ENCODE data around the gene MRFAP1. TPM values are rescaled to one million over a fixed set of nuclear protein-coding genes. Genes with fewer than 3 reads are reported as not detected.

Gene MRFAP1
- total and polyA plus RNA-seq, 2 experiments from 2014 or later, result 221 to 256 TPM

GRCh38 chr4:6616087-6616995 lies 24.1 kb upstream of the MRFAP1 start:
- Histone ChIP-seq H3K4me2 (no peak overlapping the region), H4K20me1 (ENCODE audit: insufficient read depth, poor library complexity, severe bottlenecking) (no peaks in the 10 kb centered on the region), H3K27me3 (no peaks in the 10 kb centered on the region), H3K36me3 (replicated peaks; ENCODE audit: insufficient read depth, low read depth) (no peaks in the 10 kb centered on the region), H2AFZ (no peak overlapping the region), H3K27ac (no peak overlapping the region), H3K9me2 (replicated peaks; ENCODE audit: insufficient read depth) (no peaks in the 10 kb centered on the region), H3K79me2 (no peaks in the 10 kb centered on the region), H3K9me3 (ENCODE audit: low read depth) (no peaks in the 10 kb centered on the region), H3K4me3 (no peak overlapping the region), H3K4me1 (ENCODE audit: insufficient read depth) (no peaks in the 10 kb centered on the region)
- DNase-seq (ENCODE audit: low spot score), result no peak
- WGBS (ENCODE audit: low lambda C conversion rate, missing lambda C conversion rate), result 97% methylated on average over 18 of the region's 18 CpGs
- TF ChIP-seq EZH2 (IDR thresholded peaks at IDR 0.05; ENCODE audit: borderline replicate concordance) (no peak), EZH2phosphoT487 (IDR thresholded peaks at IDR 0.05; ENCODE audit: low read depth, severe bottlenecking, unreplicated experiment) (no peak)
- TF ChIP-seq, protein P1, sequence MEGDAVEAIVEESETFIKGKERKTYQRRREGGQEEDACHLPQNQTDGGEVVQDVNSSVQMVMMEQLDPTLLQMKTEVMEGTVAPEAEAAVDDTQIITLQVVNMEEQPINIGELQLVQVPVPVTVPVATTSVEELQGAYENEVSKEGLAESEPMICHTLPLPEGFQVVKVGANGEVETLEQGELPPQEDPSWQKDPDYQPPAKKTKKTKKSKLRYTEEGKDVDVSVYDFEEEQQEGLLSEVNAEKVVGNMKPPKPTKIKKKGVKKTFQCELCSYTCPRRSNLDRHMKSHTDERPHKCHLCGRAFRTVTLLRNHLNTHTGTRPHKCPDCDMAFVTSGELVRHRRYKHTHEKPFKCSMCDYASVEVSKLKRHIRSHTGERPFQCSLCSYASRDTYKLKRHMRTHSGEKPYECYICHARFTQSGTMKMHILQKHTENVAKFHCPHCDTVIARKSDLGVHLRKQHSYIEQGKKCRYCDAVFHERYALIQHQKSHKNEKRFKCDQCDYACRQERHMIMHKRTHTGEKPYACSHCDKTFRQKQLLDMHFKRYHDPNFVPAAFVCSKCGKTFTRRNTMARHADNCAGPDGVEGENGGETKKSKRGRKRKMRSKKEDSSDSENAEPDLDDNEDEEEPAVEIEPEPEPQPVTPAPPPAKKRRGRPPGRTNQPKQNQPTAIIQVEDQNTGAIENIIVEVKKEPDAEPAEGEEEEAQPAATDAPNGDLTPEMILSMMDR (IDR thresholded peaks at IDR 0.05; ENCODE audit: poor library complexity), result no peak

DNA sequence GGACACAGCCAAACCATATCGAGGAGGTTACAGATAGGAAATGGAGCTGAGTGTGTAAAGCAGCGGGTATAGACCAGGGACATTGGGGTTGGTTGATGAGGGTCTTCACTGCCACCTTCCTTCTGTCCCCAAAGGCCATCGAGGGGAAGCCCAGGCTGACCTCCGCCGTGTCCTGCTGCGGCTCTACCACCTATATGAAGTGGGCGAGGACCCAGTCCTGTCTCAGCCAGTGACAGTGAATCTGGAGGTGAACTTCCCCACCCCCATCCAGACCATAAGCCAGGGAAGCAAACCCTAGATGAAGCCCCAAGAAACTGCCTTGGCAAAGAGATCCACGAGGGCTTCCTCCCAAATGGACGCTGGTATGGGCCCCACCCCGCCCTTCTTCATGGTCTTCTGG lies 23.2 kb upstream of the MRFAP1 start:
- H3K9me3 ChIP-seq (ENCODE audit: low read depth), result no peaks in the 10 kb centered on the region
- H3K9me2 ChIP-seq (replicated peaks; ENCODE audit: insufficient read depth), result no peaks in the 10 kb centered on the region
- no peaks in the 10 kb centered on the region for H3K36me3 ChIP-seq (replicated peaks; ENCODE audit: insufficient read depth, low read depth)
- no peaks in the 10 kb centered on the region for H3K4me1 ChIP-seq (ENCODE audit: insufficient read depth)
- H3K27ac ChIP-seq, result no peak overlapping the region
- TF ChIP-seq, protein P1 (IDR thresholded peaks at IDR 0.05; ENCODE audit: poor library complexity), result no peak
- TF ChIP-seq EZH2 (IDR thresholded peaks at IDR 0.05; ENCODE audit: borderline replicate concordance) (no peak), EZH2phosphoT487 (IDR thresholded peaks at IDR 0.05; ENCODE audit: low read depth, severe bottlenecking, unreplicated experiment) (no peak)
- no peak overlapping the region for H2AFZ ChIP-seq
- DNase-seq (ENCODE audit: low spot score), result no peak
- H3K4me3 ChIP-seq, result no peak overlapping the region
- no peaks in the 10 kb centered on the region for H4K20me1 ChIP-seq (ENCODE audit: insufficient read depth, poor library complexity, severe bottlenecking)
- no peaks in the 10 kb centered on the region for H3K27me3 ChIP-seq
- WGBS (ENCODE audit: low lambda C conversion rate, missing lambda C conversion rate), result 98% methylated on average over 10 of the region's 10 CpGs
- H3K4me2 ChIP-seq, result no peak overlapping the region
- H3K79me2 ChIP-seq, result no peaks in the 10 kb centered on the region

- Histone ChIP-seq H2AFZ (no peak overlapping the region), H4K20me1 (ENCODE audit: insufficient read depth, poor library complexity, severe bottlenecking) (no peaks in the 10 kb centered on the region), H3K4me2 (no peak overlapping the region), H3K9me3 (ENCODE audit: low read depth) (no peaks in the 10 kb centered on the region), H3K79me2 (no peaks in the 10 kb centered on the region), H3K27ac (no peak overlapping the region), H3K27me3 (no peaks in the 10 kb centered on the region), H3K4me3 (no peak overlapping the region), H3K36me3 (replicated peaks; ENCODE audit: insufficient read depth, low read depth) (no peaks in the 10 kb centered on the region), H3K9me2 (replicated peaks; ENCODE audit: insufficient read depth) (no peaks in the 10 kb centered on the region), H3K4me1 (ENCODE audit: insufficient read depth) (no peaks in the 10 kb centered on the region)
- DNase-seq (ENCODE audit: low spot score), result no peak
- no peak for TF ChIP-seq EZH2 (IDR thresholded peaks at IDR 0.05; ENCODE audit: borderline replicate concordance)
- TF ChIP-seq, protein P1 (IDR thresholded peaks at IDR 0.05; ENCODE audit: poor library complexity), result no peak
- no peak for TF ChIP-seq EZH2phosphoT487 (IDR thresholded peaks at IDR 0.05; ENCODE audit: low read depth, severe bottlenecking, unreplicated experiment)
- WGBS (ENCODE audit: low lambda C conversion rate, missing lambda C conversion rate), result 95% methylated on average over 18 of the region's 19 CpGs
These were observed 21.9 kb upstream of the MRFAP1 start for GRCh38 chr4:6618386-6619115.
